B cell (primary cell): ENCODE measurements around the gene GTF2IRD1. TPM values are rescaled to one million over a fixed set of nuclear protein-coding genes. Genes with fewer than 3 reads are reported as not detected.

ENCODE experiments used
- ATAC-seq: fragments of 200-7000 bp; cut with Tn5 transposase; one replicate; pipeline ENCODE4 v1.10.0; 2021; ENCODE audit warnings: low read depth, mild to moderate bottlenecking, moderate number of reproducible peaks, moderate library complexity
- CTCF ChIA-PET: fragments of 350-600 bp; sonication (Branson Sonifier 250); formaldehyde crosslinking; loops from one replicate; lab custom pipeline; 2021; ENCODE audit warnings: antibody characterized with exemption, inconsistent platforms; lab: Charles Lee
- POLR2A ChIA-PET: fragments of 350-600 bp; sonication (Branson Sonifier 250); formaldehyde crosslinking; loops from one replicate; lab custom pipeline; 2021; ENCODE audit warnings: antibody characterized with exemption; lab: Charles Lee
- DNase-seq: peaks from one replicate; pipeline ENCODE4 v3.0.0; 2013
- H2AFZ ChIP-seq: 2 replicates; pipeline ENCODE4 v1.6.1; 2012; ENCODE audit warnings: mild to moderate bottlenecking, low read depth, low read length; ENCODE audit not compliant: insufficient read depth, poor library complexity, severe bottlenecking
- H3K27ac ChIP-seq, 2 donors: 1 replicate in 1 of 2; 2 replicates in 1 of 2; pipeline ENCODE4 v1.5.1; 2012 to 2013; ENCODE audit warnings: low read length in 2 of 2, mild to moderate bottlenecking in 2 of 2, moderate library complexity in 1 of 2
- H3K27me3 ChIP-seq, 4 experiments: fragments of 200-600 bp in 1 of 4; sonication (generic) in 1 of 4; replicated peaks in 1 of 4; 1 replicate in 2 of 4; 2 replicates in 2 of 4; pipeline versions ENCODE4 v1.6.1 to v1.7.0; 2013 to 2016; ENCODE audit warnings: low read length in 3 of 4, mild to moderate bottlenecking in 2 of 4, mixed read lengths in 1 of 4, moderate library complexity in 1 of 4; ENCODE audit not compliant: insufficient read depth in 4 of 4, control insufficient read depth in 3 of 4; ENCODE audit errors: control extremely low read depth in 1 of 4
- H3K36me3 ChIP-seq, 2 experiments: replicated peaks in 1 of 2; 1 replicate in 1 of 2; 2 replicates in 1 of 2; pipeline versions ENCODE4 v1.6.1 to v1.7.1; 2013; ENCODE audit warnings: low read length in 1 of 2; ENCODE audit not compliant: insufficient read depth in 2 of 2, control insufficient read depth in 1 of 2; ENCODE audit errors: control extremely low read depth in 1 of 2, extremely low read depth in 1 of 2
- H3K4me1 ChIP-seq, 2 donors: fragments of 200-600 bp in 1 of 2; sonication (generic) in 1 of 2; 1 replicate in 1 of 2; 2 replicates in 1 of 2; pipeline versions ENCODE4 v1.5.1 to v1.6.1; 2013 to 2017; ENCODE audit warnings: low read length in 2 of 2; ENCODE audit not compliant: control insufficient read depth in 2 of 2, insufficient read depth in 2 of 2
- H3K4me2 ChIP-seq: replicated peaks from 2 replicates; pipeline ENCODE3; 2012; ENCODE audit warnings: mild to moderate bottlenecking, low read depth, low read length; ENCODE audit not compliant: poor library complexity, severe bottlenecking
- H3K4me3 ChIP-seq, 5 experiments: fragments of 200-600 bp in 1 of 5; sonication (generic) in 1 of 5; 1 replicate in 3 of 5; 2 replicates in 2 of 5; pipeline versions ENCODE4 v1.5.1 to v1.7.0; 2011 to 2016; ENCODE audit warnings: low read length in 4 of 5, mild to moderate bottlenecking in 4 of 5, low read depth in 2 of 5, control low read depth in 1 of 5, moderate library complexity in 1 of 5; ENCODE audit not compliant: insufficient read depth in 1 of 5; ENCODE audit errors: control extremely low read depth in 1 of 5, extremely low read depth in 1 of 5
- H3K79me2 ChIP-seq: fragments of 200-600 bp; sonication (generic); one replicate; pipeline ENCODE4 v1.6.0; 2016; ENCODE audit warnings: low read length; ENCODE audit not compliant: control insufficient read depth, insufficient read depth
- H3K9ac ChIP-seq: fragments of 200-600 bp; sonication (generic); 2 replicates; pipeline ENCODE4 v1.6.1; 2017; ENCODE audit warnings: mild to moderate bottlenecking, low read length, moderate library complexity
- H3K9me3 ChIP-seq, 3 donors: one replicate each; pipeline versions ENCODE4 v1.6.1 to v1.7.1; 2013; ENCODE audit warnings: low read length in 2 of 3; ENCODE audit not compliant: control insufficient read depth in 2 of 3, insufficient read depth in 1 of 3; ENCODE audit errors: control extremely low read depth in 1 of 3
- H4K20me1 ChIP-seq: 2 replicates; pipeline ENCODE4 v1.6.0; 2012; ENCODE audit warnings: mild to moderate bottlenecking, low read length; ENCODE audit not compliant: insufficient read depth, control insufficient read depth, poor library complexity, severe bottlenecking
- H3K27ac Mint-ChIP-seq: one replicate; pipeline ENCODE4 v1.8.0; 2021; ENCODE audit warnings: mixed read lengths
- H3K27me3 Mint-ChIP-seq: one replicate; pipeline ENCODE4 v1.8.0; 2021; ENCODE audit warnings: mixed read lengths
- H3K4me1 Mint-ChIP-seq: one replicate; pipeline ENCODE4 v1.8.0; 2021; ENCODE audit warnings: mixed read lengths
- H3K4me3 Mint-ChIP-seq: one replicate; pipeline ENCODE4 v1.8.0; 2021; ENCODE audit warnings: mixed read lengths
- H3K9me3 Mint-ChIP-seq: one replicate; pipeline ENCODE4 v1.8.0; 2022; ENCODE audit warnings: mixed read lengths; ENCODE audit not compliant: insufficient read depth
- EZH2 ChIP-seq: IDR thresholded peaks from 2 replicates; pipeline ENCODE4 v1.6.1; 2012; ENCODE audit warnings: borderline replicate concordance, low read depth, mild to moderate bottlenecking, moderate library complexity, low read length; ENCODE audit not compliant: insufficient read depth, poor library complexity, severe bottlenecking
- WGBS: methylation state at CpG from one replicate; pipeline ENCODE4 v1.1.5; 2013; ENCODE audit warnings: missing lambda C conversion rate; ENCODE audit not compliant: insufficient coverage; 5-methylcytosine and 5-hydroxymethylcytosine counted together
- intact Hi-C: fragments of 100-400 bp; cut with micrococcal nuclease; formaldehyde crosslinking; loops from one replicate; pipeline ENCODE4 v1.10.0; 2022
- polyA plus RNA-seq: library from polyadenylated mRNA; depleted of rRNA; stranded (reverse); fragments of >200 nt; gene quantifications from 2 replicates; pipeline ENCODE4 v1.2.3, GENCODE V29; 2012
- total RNA-seq, 2 donors: library from RNA; stranded (reverse); fragments of 120-200 nt in 1 of 2; gene quantifications; 1 replicate in 1 of 2; 2 replicates in 1 of 2; pipeline versions ENCODE4 v1.2.3 to v1.2.4, GENCODE V29; 2013 to 2022
- TF ChIP-seq, protein P1 (sequence below): fragments of 200-600 bp; IDR thresholded peaks from one replicate; pipeline ENCODE4 v1.8.0; 2022; ENCODE audit warnings: antibody characterized with exemption, mild to moderate bottlenecking

Gene GTF2IRD1
- total and polyA plus RNA-seq, 2 donors (not counting 1 experiment from before 2014, with no cell fraction given): 0.45 to 2.2 TPM

DNA sequence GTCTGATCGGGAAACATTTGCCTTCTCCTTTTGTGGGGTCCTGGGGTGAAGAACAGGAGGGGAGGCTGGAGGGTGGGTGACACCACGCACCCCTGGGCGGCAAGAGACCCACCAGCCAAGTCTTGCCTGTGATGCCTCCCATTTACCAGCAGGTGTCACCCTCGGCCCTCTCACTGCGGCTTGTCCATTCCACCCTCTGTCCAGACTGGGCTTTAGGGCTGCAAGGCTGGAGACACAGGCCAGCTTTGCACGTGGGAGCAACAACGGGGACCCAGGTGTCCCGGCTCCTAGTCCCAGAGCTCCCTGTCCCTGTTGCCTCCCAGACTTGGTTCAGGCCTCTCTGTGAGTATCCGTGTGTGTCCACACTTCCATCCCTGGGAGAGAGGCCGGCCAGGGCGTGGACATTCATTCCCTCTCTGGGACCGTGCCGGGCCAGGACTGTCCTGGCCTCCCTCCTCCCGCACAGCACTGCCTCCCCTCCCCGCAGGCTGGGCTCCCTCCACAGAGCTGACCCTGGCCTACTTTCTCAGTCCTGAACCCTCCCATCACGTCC lies 36.2 kb upstream of the GTF2IRD1 start:
- Histone ChIP-seq H3K27me3 (no peaks in the 10 kb centered on the region), H2AFZ (peak overlapping the region; percentile 8), H3K4me2 (no peak overlapping the region), H3K36me3 (no peaks in the 10 kb centered on the region), H4K20me1 (no peaks in the 10 kb centered on the region), H3K4me1 (peaks cover 0 to 6% of the 10 kb centered on the region in 2 donors), H3K27ac (no peak overlapping the region), H3K4me3 (no peak overlapping the region), H3K9ac (no peak overlapping the region), H3K79me2 (no peaks in the 10 kb centered on the region), H3K9me3 (no peaks in the 10 kb centered on the region)
- peak; percentile 86 for ATAC-seq
- no peak for TF ChIP-seq EZH2
- TF ChIP-seq, protein P1, sequence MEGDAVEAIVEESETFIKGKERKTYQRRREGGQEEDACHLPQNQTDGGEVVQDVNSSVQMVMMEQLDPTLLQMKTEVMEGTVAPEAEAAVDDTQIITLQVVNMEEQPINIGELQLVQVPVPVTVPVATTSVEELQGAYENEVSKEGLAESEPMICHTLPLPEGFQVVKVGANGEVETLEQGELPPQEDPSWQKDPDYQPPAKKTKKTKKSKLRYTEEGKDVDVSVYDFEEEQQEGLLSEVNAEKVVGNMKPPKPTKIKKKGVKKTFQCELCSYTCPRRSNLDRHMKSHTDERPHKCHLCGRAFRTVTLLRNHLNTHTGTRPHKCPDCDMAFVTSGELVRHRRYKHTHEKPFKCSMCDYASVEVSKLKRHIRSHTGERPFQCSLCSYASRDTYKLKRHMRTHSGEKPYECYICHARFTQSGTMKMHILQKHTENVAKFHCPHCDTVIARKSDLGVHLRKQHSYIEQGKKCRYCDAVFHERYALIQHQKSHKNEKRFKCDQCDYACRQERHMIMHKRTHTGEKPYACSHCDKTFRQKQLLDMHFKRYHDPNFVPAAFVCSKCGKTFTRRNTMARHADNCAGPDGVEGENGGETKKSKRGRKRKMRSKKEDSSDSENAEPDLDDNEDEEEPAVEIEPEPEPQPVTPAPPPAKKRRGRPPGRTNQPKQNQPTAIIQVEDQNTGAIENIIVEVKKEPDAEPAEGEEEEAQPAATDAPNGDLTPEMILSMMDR: peak; percentile 99
- Mint-ChIP-seq H3K9me3 (no peaks in the 10 kb centered on the region), H3K27ac (no peak overlapping the region), H3K4me1 (no peaks in the 10 kb centered on the region), H3K27me3 (no peaks in the 10 kb centered on the region), H3K4me3 (no peak overlapping the region)
- peak; percentile 73 for DNase-seq
- CTCF ChIA-PET: interaction anchor here (0.6 to 2.5 kb wide), 11 partner anchors 9 to 1649 kb away, joined by 3 to 15 read pairs (median 3); no protein-coding TSS in a partner anchor
- POLR2A ChIA-PET: no interaction called here
- 38% methylated on average over 15 of the region's 16 CpGs for WGBS
- intact Hi-C loops: loop anchor here (2.0 kb wide), 1 partner anchor 149 kb away; no protein-coding TSS in a partner anchor

DNA sequence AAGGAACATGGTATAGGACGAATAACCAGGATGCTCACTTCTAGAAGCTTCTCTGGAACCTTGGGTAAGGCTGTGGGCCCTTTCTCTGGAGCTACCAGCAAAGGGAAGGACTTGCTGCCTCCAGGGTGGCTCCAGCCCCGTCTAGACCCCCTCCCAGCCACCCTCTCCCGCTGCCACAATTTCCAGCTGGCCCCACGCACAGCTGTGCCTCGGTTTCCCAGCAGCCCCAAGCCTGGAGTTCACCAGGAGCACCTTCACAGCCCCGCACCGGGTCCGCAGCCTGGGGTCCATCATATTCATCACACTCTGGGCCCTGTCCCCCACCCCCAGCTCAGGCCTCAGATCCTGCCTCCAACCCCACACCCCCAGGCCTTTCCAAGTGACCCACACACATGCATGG lies 35.6 kb upstream of the GTF2IRD1 start:
- CTCF ChIA-PET: interaction anchor here (0.6 to 2.5 kb wide), 11 partner anchors 8 to 1649 kb away, joined by 3 to 15 read pairs (median 3); no protein-coding TSS in a partner anchor
- POLR2A ChIA-PET: no interaction called here
- no peak for DNase-seq
- H3K27me3 Mint-ChIP-seq: no peaks in the 10 kb centered on the region
- no peaks in the 10 kb centered on the region for H3K9me3 Mint-ChIP-seq
- no peak for TF ChIP-seq EZH2
- TF ChIP-seq, protein P1: no peak
- Histone ChIP-seq H4K20me1 (no peaks in the 10 kb centered on the region), H3K4me1 (peaks cover 0 to 6% of the 10 kb centered on the region in 2 donors), H3K79me2 (no peaks in the 10 kb centered on the region), H3K27ac (no peak overlapping the region), H3K9me3 (no peaks in the 10 kb centered on the region), H3K36me3 (no peaks in the 10 kb centered on the region), H3K9ac (no peak overlapping the region), H3K27me3 (no peaks in the 10 kb centered on the region), H2AFZ (no peak overlapping the region), H3K4me3 (no peak overlapping the region), H3K4me2 (no peak overlapping the region)
- H3K4me1 Mint-ChIP-seq: no peaks in the 10 kb centered on the region
- no peak for ATAC-seq
- 83% methylated on average over 8 of the region's 8 CpGs for WGBS
- H3K4me3 Mint-ChIP-seq: no peak overlapping the region
- intact Hi-C loops: no loop called here
- H3K27ac Mint-ChIP-seq: no peak overlapping the region
